SU-DHL-6 (cell line): ENCODE results near the gene MAP2K1.
"Not testable (repeated sequence)": the region's sequence is repeated elsewhere in the genome, so short reads cannot be mapped to it uniquely, and the experiment has no call there.

Source experiments
- H2AFZ ChIP-seq: fragments of 200-600 bp; sonication (generic); 2 replicates; pipeline ENCODE4 v1.6.1; 2014; ENCODE audit warnings: low read depth, mild to moderate bottlenecking, moderate library complexity, mixed read lengths, antibody characterized with exemption, low read length; ENCODE audit not compliant: severe bottlenecking
- H3F3A ChIP-seq: fragments of 200-600 bp; shearing (Covaris generic); 2 replicates; pipeline ENCODE4 v1.6.0; 2016; ENCODE audit warnings: antibody characterized with exemption, mild to moderate bottlenecking; ENCODE audit not compliant: insufficient read depth
- H3K27ac ChIP-seq: fragments of 200-600 bp; sonication (generic); 2 replicates; pipeline ENCODE4 v1.5.1; 2016; ENCODE audit warnings: low read depth, mild to moderate bottlenecking, low read length, moderate library complexity, mixed read lengths
- H3K27me3 ChIP-seq: fragments of 200-600 bp; sonication (generic), shearing (Covaris generic); 2 replicates; pipeline ENCODE4 v1.6.0; 2014; ENCODE audit warnings: mild to moderate bottlenecking, low read length
- H3K36me3 ChIP-seq: fragments of 200-600 bp; sonication (generic); 2 replicates; pipeline ENCODE4 v1.6.1; 2014; ENCODE audit warnings: mild to moderate bottlenecking, low read length, mixed read lengths
- H3K4me2 ChIP-seq: fragments of 300-600, 200-600 bp; shearing (Covaris generic), sonication (generic); 2 replicates; pipeline ENCODE4 v1.6.0; 2014; ENCODE audit warnings: low read length, low read depth, mild to moderate bottlenecking; ENCODE audit not compliant: poor library complexity, severe bottlenecking
- H3K4me3 ChIP-seq: fragments of 200-600 bp; sonication (generic); 2 replicates; pipeline ENCODE4 v1.5.1; 2014; ENCODE audit warnings: antibody characterized with exemption, low read length, mild to moderate bottlenecking, mixed read lengths; ENCODE audit not compliant: insufficient read depth, poor library complexity, severe bottlenecking
- H3K79me2 ChIP-seq: fragments of 200-600 bp; sonication (generic); 2 replicates; pipeline ENCODE4 v1.6.1; 2014; ENCODE audit warnings: mild to moderate bottlenecking, low read length, moderate library complexity; ENCODE audit not compliant: insufficient read depth
- H3K9ac ChIP-seq: fragments of 200-600 bp; sonication (generic); 2 replicates; pipeline ENCODE4 v1.7.0; 2014; ENCODE audit warnings: mild to moderate bottlenecking, low read length
- H3K9me2 ChIP-seq: fragments of 200-600 bp; sonication (generic); replicated peaks from 2 replicates; pipeline ENCODE4 v1.6.1; 2014; ENCODE audit warnings: low read length; ENCODE audit not compliant: insufficient read depth
- H3K9me3 ChIP-seq: fragments of 200-600 bp; sonication (generic); 2 replicates; pipeline ENCODE4 v1.6.1; 2014; ENCODE audit warnings: low read length, mixed read lengths; ENCODE audit not compliant: insufficient read depth
- H4K20me1 ChIP-seq: fragments of 200-600 bp; sonication (generic); 2 replicates; pipeline ENCODE4 v1.6.1; 2014; ENCODE audit warnings: low read depth, mild to moderate bottlenecking, antibody characterized with exemption, low read length, moderate library complexity, mixed read lengths
- EZH2phosphoT487 ChIP-seq: fragments of 200-600 bp; sonication (generic), shearing (Covaris generic); conservative IDR thresholded peaks from 2 replicates; pipeline ENCODE4 v1.6.1; 2018; ENCODE audit warnings: mild to moderate bottlenecking, antibody characterized with exemption, low read length, moderate library complexity, mixed read lengths
- TF ChIP-seq, protein P1 (sequence below): fragments of 200-600 bp; sonication (generic); IDR thresholded peaks from one replicate; pipeline ENCODE4 v1.5.1; 2017; ENCODE audit warnings: antibody characterized with exemption, mild to moderate bottlenecking, low read length, moderate library complexity; ENCODE audit not compliant: insufficient read depth, poor library complexity, severe bottlenecking

The MAP2K1 gene

DNA sequence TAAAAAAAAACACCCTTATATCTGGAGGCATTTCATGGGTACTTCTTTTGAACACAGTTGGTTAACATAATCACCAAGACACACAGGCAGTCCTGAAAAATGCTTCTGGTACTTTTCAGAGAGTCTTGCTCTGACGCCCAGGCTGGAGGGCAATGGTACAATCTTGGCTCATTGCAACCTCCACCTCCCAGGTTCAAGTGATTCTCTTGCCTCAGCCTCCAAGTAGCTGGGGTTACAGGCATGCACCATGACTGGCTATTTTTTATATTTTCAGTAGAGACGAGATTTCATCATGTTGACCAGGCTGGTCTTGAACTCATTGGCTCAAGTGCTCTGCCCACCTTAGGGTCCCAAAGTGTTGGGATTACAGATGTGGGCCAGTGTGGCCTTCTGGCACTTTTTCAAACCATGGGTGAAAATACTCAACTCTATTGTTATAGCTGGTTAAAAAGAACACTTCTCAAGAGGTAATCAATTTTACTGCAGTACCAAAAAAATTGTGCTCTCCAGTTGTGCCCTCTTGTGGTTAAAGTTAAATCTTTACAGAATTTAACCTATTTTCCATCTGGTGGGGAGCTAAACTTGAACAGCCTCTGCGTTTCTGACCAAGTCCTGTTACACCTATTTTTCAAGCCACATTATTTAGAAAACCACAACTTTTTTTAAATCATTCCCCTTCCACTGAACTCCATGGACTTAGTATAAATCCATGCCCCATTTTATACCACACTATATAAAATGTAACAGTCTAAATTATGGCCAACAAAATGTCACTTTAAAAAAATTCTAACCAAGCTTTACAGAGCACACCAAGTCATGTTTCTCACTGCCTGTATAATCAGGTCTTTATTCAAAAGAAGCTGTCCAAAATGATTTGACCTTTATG lies 112.0 kb downstream of the MAP2K1 start:
- peaks cover 23% of the 10 kb centered on the region for H4K20me1 ChIP-seq
- no peak overlapping the region for H3K4me2 ChIP-seq
- H3K27ac ChIP-seq, result peak overlapping the region; percentile 59
- no peak overlapping the region for H3K9ac ChIP-seq
- peaks cover 43% of the 10 kb centered on the region for H3K36me3 ChIP-seq
- no peaks in the 10 kb centered on the region for H3K27me3 ChIP-seq
- H3K4me3 ChIP-seq, result no peak overlapping the region
- no peaks in the 10 kb centered on the region for H3K9me2 ChIP-seq
- H3K9me3 ChIP-seq, result no peaks in the 10 kb centered on the region
- no peak for TF ChIP-seq EZH2phosphoT487
- TF ChIP-seq, protein P1, sequence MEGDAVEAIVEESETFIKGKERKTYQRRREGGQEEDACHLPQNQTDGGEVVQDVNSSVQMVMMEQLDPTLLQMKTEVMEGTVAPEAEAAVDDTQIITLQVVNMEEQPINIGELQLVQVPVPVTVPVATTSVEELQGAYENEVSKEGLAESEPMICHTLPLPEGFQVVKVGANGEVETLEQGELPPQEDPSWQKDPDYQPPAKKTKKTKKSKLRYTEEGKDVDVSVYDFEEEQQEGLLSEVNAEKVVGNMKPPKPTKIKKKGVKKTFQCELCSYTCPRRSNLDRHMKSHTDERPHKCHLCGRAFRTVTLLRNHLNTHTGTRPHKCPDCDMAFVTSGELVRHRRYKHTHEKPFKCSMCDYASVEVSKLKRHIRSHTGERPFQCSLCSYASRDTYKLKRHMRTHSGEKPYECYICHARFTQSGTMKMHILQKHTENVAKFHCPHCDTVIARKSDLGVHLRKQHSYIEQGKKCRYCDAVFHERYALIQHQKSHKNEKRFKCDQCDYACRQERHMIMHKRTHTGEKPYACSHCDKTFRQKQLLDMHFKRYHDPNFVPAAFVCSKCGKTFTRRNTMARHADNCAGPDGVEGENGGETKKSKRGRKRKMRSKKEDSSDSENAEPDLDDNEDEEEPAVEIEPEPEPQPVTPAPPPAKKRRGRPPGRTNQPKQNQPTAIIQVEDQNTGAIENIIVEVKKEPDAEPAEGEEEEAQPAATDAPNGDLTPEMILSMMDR, result peak; percentile 12
- no peak overlapping the region for H2AFZ ChIP-seq
- H3F3A ChIP-seq, result peaks cover 65% of the 10 kb centered on the region
- H3K79me2 ChIP-seq, result peaks cover 38% of the 10 kb centered on the region

DNA sequence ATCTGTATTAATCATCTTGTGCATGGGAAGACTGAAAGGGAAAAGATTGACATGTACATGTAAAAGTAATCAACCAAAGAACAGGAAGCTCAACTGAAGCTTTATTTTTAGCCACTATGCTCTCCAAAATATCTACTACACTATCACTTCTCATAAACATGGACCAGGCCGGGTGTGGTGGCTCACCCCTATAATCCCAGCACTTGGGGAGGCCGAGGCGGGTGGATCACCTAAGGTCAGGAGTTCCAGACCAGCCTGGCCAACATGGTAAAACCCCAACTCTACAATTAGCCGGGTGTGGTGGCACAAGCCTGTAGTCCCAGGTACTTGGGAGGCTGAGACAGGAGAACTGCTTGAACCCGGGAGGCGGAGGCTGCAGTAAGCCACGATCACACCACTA lies 113.6 kb downstream of the MAP2K1 start:
- H3K27me3 ChIP-seq, H3K9ac ChIP-seq, H3K9me3 ChIP-seq, H2AFZ ChIP-seq, H3K4me2 ChIP-seq, H3K9me2 ChIP-seq, H3K27ac ChIP-seq, H3K4me3 ChIP-seq: not testable (repeated sequence)
- Histone ChIP-seq H4K20me1 (peaks cover 23% of the 10 kb centered on the region), H3K36me3 (peaks cover 48% of the 10 kb centered on the region), H3K79me2 (peaks cover 50% of the 10 kb centered on the region), H3F3A (peaks cover 70% of the 10 kb centered on the region)

DNA sequence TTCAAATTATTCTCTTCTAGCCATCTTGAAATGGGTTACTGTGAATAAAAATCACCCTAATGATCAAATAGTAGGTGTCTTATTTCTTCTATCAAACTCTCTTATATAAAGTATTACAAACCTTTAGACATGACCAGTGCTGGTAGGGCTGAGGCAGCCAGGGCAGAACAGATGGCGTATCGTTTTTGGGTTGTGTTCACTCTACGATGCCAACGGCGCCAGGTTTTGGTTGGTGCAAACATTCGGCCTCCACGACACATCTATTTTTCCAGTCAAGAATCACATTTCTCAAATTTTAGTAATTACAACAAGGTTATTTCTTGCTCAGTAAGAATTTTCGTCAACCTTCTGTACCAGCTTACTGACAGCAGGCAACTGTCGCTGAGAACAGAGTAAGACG lies 115.8 kb downstream of the MAP2K1 start:
- Histone ChIP-seq H3F3A (peaks cover 70% of the 10 kb centered on the region), H3K4me3 (peak overlapping the region; percentile 96), H3K9me3 (no peaks in the 10 kb centered on the region), H3K9me2 (no peaks in the 10 kb centered on the region), H3K79me2 (peaks cover 57% of the 10 kb centered on the region), H3K27ac (peak overlapping the region; percentile 88), H3K9ac (peak overlapping the region; percentile 94), H4K20me1 (peaks cover 23% of the 10 kb centered on the region), H3K27me3 (no peaks in the 10 kb centered on the region), H3K4me2 (peak overlapping the region; percentile 98), H2AFZ (no peak overlapping the region), H3K36me3 (peaks cover 48% of the 10 kb centered on the region)
- TF ChIP-seq, protein P1, result no peak
- TF ChIP-seq EZH2phosphoT487, result no peak

DNA sequence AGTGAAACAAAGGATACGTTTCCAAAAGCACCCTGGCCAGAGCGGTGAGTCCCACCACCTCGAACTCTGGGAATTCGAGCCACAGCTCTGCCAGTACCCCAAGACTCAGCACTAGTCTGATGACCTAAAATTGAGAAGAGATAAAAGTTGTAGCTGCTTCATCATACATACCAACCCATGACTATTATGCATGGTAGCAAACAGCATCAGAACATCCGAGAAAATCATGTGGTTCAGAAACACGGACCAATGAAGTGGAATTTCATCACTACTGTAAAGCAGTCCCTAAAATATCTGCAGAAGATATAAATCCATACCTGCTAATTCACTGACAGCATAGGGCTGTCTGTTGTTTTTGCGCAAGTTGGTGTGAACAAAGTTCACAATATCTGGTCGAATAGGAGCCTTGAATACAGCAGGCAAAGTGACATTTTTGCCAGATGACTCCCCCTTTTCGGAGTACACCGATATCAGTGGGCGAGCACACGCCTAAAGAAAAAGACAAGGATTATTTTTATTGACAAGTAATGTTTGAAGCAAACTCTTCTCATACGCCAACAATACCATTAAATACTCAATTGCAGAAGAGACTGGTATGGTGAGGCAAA lies 116.4 kb downstream of the MAP2K1 start:
- H3K79me2 ChIP-seq, result peaks cover 64% of the 10 kb centered on the region
- H3K9ac ChIP-seq, result peak overlapping the region; percentile 94
- H3K27me3 ChIP-seq, H2AFZ ChIP-seq, H3K9me2 ChIP-seq, H3K9me3 ChIP-seq: not testable (repeated sequence)
- peak overlapping the region; percentile 98 for H3K4me2 ChIP-seq
- H4K20me1 ChIP-seq, result peaks cover 23% of the 10 kb centered on the region
- peaks cover 48% of the 10 kb centered on the region for H3K36me3 ChIP-seq
- H3K27ac ChIP-seq, result peak overlapping the region; percentile 88
- peak overlapping the region; percentile 96 for H3K4me3 ChIP-seq
- H3F3A ChIP-seq, result peaks cover 67% of the 10 kb centered on the region
